SK-N-SH (cell line): ENCODE results near the gene RNF150.

Source experiments
- CTCF ChIP-seq: fragments of 200-600 bp; sonication (generic); IDR thresholded peaks from 2 replicates; pipeline ENCODE4 v1.6.1; 2017; ENCODE audit warnings: antibody characterized with exemption, mild to moderate bottlenecking, moderate library complexity
- ELF1 ChIP-seq: IDR thresholded peaks from 2 replicates; pipeline ENCODE4 v1.4.0; 2012
- EZH2phosphoT487 ChIP-seq: fragments of 200-600 bp; sonication (generic); IDR thresholded peaks from 2 replicates; pipeline ENCODE4 v1.6.1; 2017; ENCODE audit warnings: low read depth, mixed run types, mild to moderate bottlenecking, antibody characterized with exemption, moderate library complexity, borderline replicate concordance
- FOXJ3 ChIP-seq: sonication (generic); formaldehyde crosslinking; IDR thresholded peaks from 2 replicates; pipeline ENCODE4 v1.5.1; 2020; ENCODE audit warnings: mild to moderate bottlenecking, missing genetic modification reagents
- JUND ChIP-seq: IDR thresholded peaks from 2 replicates; pipeline ENCODE4 v1.4.0; 2012
- POLR2AphosphoS5 ChIP-seq: IDR thresholded peaks from 2 replicates; pipeline ENCODE4 v1.6.1; 2012; ENCODE audit warnings: low read depth, low read length
- RAD21 ChIP-seq: IDR thresholded peaks from 2 replicates; pipeline ENCODE4 v1.6.1; 2012; ENCODE audit warnings: mild to moderate bottlenecking, low read length
- REST ChIP-seq: IDR thresholded peaks from 2 replicates; pipeline ENCODE4 v1.6.1; 2012; ENCODE audit warnings: mild to moderate bottlenecking, low read depth, low read length, moderate library complexity
- RFX5 ChIP-seq: IDR thresholded peaks from 2 replicates; pipeline ENCODE4 v1.6.1; 2012; ENCODE audit warnings: mild to moderate bottlenecking, improper control_type of control experiment, low read length
- SIN3A ChIP-seq: IDR thresholded peaks from 2 replicates; pipeline ENCODE4 v1.6.1; 2012; ENCODE audit warnings: low read depth, mild to moderate bottlenecking, low read length, moderate library complexity, borderline replicate concordance
- YY1 ChIP-seq: IDR thresholded peaks from 2 replicates; pipeline ENCODE4 v1.4.0; 2012; ENCODE audit warnings: low read depth, mild to moderate bottlenecking
- TF ChIP-seq, protein P1 (sequence below): IDR thresholded peaks from 2 replicates; pipeline ENCODE4 v1.4.0; 2012; ENCODE audit warnings: low read depth
- TF ChIP-seq, protein P2 (sequence below): IDR thresholded peaks from 2 replicates; pipeline ENCODE4 v1.4.0; 2012; ENCODE audit warnings: low read depth, borderline replicate concordance

- TF ChIP-seq CTCF: peak; percentile 95
- no peak for TF ChIP-seq POLR2AphosphoS5
- TF ChIP-seq, protein P1, sequence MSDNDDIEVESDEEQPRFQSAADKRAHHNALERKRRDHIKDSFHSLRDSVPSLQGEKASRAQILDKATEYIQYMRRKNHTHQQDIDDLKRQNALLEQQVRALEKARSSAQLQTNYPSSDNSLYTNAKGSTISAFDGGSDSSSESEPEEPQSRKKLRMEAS: no peak
- no peak for TF ChIP-seq EZH2phosphoT487
- TF ChIP-seq YY1: no peak
- TF ChIP-seq, protein P2, sequence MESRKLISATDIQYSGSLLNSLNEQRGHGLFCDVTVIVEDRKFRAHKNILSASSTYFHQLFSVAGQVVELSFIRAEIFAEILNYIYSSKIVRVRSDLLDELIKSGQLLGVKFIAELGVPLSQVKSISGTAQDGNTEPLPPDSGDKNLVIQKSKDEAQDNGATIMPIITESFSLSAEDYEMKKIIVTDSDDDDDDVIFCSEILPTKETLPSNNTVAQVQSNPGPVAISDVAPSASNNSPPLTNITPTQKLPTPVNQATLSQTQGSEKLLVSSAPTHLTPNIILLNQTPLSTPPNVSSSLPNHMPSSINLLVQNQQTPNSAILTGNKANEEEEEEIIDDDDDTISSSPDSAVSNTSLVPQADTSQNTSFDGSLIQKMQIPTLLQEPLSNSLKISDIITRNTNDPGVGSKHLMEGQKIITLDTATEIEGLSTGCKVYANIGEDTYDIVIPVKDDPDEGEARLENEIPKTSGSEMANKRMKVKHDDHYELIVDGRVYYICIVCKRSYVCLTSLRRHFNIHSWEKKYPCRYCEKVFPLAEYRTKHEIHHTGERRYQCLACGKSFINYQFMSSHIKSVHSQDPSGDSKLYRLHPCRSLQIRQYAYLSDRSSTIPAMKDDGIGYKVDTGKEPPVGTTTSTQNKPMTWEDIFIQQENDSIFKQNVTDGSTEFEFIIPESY: no peak
- peak; percentile 48; the same call in 1 of the 2 replicates for TF ChIP-seq RFX5
- TF ChIP-seq JUND: no peak
- no peak for TF ChIP-seq REST
- TF ChIP-seq RAD21: peak; percentile 98
- TF ChIP-seq ELF1: no peak
- TF ChIP-seq FOXJ3: no peak
- no peak for TF ChIP-seq SIN3A
Measured at GRCh38 chr4:140851032-140851636, 282.1 kb downstream of the RNF150 start.
